VCaP (cell line): ENCODE data around the gene SERTAD4.

Experiments used
- H3K27ac ChIP-seq: fragments of 450-650 bp; 2 replicates; pipeline ENCODE4 v1.5.1; 2017
- CTCF ChIP-seq: fragments of 450-650 bp; conservative IDR thresholded peaks from 2 replicates; pipeline ENCODE4 v1.5.1; 2017; ENCODE audit warnings: mild to moderate bottlenecking, moderate library complexity

Gene SERTAD4

DNA sequence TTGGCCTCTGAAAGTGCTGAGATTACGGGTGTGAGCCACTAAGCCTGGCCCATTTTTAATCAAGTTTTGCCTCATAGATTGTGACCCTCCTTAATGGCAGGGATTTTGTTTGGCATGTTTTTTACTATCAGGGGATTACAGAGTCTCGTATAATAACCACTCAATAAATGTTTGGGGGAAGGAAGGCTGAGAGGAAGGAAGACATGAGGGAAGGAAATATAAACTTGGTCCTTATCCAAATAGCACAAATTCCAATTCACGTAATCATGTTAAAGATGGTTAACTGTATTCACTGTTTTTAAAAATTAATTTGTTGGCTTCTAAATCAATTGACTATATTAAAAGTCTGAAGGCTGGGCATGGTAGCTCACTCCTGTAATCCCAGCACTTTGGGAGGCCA, 30.9 kb upstream of the SERTAD4 start:
- no peak for TF ChIP-seq CTCF
- no peak overlapping the region for H3K27ac ChIP-seq

- H3K27ac ChIP-seq, result no peak overlapping the region
- no peak for TF ChIP-seq CTCF
Observed at GRCh38 chr1:210207597-210208450, 24.8 kb upstream of the SERTAD4 start.

DNA sequence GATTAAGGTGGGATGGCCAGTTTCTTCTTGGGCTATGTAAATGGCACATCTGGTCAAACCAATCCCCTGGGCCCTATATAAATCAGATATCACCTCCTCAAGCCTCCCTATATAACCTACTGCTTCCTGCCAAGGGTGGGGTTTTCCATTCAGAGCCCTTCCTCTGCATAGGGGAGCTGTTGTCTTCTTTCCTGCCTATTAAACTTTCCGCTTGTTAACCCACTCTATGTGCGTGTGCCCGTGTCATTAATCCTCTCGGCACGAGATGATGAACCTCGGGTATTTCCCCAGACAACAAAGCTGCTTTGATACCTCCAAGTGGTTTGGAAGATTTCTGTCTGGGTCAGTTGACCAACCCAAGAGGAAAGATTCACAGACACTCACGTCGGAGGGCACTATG, 19.3 kb upstream of the SERTAD4 start:
- H3K27ac ChIP-seq, result no peak overlapping the region
- TF ChIP-seq CTCF, result no peak

- no peak overlapping the region for H3K27ac ChIP-seq
- no peak for TF ChIP-seq CTCF
Observed at GRCh38 chr1:210214573-210215409, 17.8 kb upstream of the SERTAD4 start.

DNA sequence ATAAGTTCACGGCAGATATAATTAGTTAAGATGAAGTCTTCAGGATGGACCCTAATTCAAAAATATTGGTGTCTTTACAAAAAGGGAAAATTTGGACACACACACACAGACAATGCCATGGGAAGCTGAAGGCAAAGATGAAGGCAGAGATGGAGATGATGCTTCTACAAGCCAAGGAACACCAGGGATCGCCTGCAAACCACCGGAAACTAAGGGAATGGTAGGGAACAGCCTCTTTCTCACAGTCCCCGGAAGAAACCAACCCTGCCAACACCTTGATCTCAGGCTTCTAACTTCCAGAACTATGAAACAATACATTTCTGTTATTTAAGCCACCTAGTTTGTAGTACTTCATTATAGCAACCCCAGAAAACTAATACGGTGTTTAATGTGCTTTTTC, 15.1 kb upstream of the SERTAD4 start:
- no peak overlapping the region for H3K27ac ChIP-seq
- TF ChIP-seq CTCF, result no peak

DNA sequence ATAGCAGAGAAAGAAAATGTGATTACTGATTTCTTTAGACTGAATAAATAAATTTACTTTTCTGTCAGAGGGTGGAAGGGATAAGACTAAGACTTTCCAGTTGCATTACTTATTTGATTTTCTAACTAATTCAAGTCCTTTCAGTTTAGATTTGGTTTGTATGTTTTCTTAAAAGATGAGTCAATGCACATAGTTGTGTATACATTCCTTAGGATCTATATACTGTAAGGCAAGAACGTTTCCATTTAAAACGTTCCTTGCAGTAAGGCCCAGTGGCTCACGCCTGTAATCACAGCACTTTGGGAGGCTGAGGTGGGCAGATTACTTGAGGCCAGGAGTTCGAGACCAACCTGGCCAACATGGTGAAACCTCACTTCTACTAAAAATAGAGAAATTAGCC, 14.5 kb upstream of the SERTAD4 start:
- H3K27ac ChIP-seq, result no peak overlapping the region
- no peak for TF ChIP-seq CTCF

DNA sequence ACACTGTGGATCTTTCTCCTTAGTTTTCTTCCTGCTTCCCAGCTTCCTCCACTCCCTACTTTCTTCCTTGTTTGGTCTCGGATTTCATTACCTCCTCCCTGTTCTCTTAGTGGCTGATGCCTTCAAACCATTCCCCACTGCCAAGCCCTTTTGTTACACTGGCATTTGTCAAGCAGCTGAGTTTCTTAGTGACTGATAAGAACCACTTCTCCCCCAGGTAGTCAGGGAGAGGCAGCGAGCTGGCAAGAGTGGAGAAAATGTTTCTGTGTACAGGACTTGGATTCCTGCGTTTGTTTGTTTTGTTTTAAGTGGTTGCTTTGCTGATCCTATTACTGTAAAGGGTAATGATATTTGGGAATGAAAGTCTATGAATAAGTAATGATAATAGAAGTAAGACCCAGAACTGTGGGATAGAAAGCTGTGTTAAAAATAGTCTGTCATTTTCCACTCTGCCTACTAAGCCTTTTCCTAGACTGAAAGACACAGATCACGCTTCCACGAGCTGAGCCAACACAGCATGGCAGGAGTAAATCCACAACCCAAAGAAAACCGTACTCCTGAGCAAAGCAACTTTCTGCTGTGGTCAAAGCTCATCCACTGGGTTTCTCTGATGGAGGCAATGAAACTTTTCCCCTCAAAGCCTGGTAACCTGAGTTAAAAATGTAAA, 10.1 kb upstream of the SERTAD4 start:
- no peak for TF ChIP-seq CTCF
- H3K27ac ChIP-seq, result peak overlapping the region; percentile 9; the same call in 1 of the 2 replicates
